HG02870 (cell line): ENCODE measurements around the gene CCDC47.
A peak's percentile ranks its signal among the peaks of the same experiment; 100 is the strongest.

Source experiments
- ATAC-seq: cut with Tn5 transposase; IDR thresholded peaks from one replicate; pipeline ENCODE4 v1.9.1; 2021; ENCODE audit warnings: mild to moderate bottlenecking, moderate library complexity; ENCODE audit not compliant: unreplicated experiment

Gene CCDC47

DNA sequence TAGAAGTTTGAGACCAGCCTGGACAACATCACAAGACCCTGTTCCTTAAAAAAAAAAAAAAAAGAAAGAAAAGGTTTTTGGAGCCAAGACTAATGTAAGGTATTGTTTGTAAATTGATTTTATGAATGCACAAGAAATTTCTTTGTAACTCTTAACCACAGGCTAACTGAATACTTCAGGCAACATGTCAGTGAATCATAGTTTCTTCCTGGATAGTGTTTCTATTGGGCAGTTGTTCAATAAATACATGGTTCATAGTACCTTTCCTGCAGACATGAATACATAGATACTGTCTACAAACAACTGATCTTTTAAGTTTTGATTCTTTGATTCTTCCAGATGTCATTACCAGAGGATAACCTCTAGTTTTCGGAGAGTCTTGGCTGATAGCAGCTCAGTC lies 12.2 kb upstream of the CCDC47 start:
- ATAC-seq, result no peak

DNA sequence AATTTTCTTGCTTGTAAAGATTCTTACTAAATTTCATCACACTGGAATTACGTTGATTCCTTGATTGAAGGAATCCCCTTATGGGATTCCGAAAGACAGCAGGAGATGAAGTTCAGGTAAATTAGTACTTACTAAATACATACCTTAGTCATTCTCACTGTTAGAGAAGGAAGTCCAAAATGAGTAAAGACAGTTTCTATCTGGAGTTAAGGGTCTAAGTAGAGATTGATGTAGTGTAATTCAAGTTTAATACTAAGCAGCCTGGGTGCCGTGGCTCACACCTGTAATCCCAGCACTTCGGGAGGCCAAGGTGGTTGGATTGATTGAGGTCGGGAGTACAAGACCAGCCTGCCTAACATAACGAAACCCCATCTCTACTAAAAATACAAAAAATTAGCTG lies 10.1 kb upstream of the CCDC47 start:
- ATAC-seq, result no peak

DNA sequence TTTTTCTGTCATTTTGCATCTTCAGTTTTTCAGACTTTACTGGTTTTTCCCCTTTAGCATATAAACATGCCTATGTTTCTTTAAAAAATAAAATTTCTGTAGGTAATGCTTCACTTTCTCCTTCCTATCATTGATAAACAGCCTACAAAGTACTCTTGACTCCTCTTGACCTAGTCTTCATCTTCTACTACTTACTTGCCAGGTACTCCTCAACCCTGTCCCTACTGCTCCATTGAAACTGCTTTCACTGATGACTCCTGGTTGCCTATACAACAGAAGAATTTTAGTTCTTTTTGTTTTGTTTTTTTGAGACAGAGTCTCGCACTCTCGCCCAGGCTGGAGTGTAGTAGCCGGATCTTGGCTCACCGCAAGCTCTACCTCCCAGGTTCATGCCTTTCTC lies 7.5 kb upstream of the CCDC47 start:
- no peak for ATAC-seq

DNA sequence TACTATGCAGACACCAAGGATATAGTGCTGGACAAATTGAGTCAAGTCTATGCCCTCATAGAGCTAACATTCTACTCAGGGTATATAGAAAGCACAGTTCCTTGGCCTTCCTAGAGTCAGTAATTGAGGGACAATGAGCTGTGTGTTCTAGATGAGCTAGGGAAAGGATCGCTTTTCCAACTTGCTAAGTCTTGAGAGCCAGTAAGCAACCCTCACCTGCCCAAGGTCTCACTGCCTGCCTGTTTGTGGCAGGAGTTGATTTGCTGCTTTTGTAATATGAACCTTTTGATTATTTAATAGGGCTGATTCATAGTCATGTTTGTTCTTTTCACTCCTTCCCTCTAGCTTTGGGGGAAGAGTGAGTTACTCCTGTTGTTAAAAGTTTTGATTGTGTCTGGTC lies 7.1 kb upstream of the CCDC47 start:
- no peak for ATAC-seq

DNA sequence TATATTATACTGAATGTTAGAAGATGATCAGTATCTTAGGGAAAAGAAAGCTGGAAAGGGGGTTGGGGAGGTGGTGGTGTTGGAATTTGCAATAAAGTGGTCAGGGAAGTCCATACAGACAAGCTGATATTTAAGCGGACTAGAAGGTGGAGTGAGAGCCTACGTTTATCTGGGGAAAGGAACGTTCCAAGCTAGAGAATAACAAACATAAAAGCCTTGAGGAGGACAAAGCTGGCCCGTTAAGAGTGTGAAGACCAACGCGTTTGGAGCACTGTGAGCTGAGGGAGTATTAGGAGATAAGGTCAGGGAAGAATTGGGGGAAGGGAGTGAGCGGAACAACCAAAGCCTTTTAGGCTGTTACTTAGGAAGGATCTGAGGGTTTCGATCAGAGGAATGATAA lies 2.0 kb upstream of the CCDC47 start:
- ATAC-seq, result no peak

DNA sequence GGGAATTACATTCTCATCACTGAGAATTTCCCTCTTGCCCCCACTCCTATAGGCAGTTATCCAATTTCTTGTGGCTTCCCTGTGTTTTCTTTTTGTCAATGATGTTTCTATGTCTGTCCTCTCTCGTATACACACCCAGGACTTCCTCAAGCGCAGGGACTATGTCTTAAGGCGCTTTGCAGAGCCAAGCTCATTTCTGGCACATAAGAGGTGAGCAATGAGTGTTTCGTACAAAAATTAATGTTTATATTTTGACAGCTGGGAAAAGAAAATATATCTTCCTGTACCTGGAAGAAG lies 1.5 kb upstream of the CCDC47 start:
- ATAC-seq, result no peak

DNA sequence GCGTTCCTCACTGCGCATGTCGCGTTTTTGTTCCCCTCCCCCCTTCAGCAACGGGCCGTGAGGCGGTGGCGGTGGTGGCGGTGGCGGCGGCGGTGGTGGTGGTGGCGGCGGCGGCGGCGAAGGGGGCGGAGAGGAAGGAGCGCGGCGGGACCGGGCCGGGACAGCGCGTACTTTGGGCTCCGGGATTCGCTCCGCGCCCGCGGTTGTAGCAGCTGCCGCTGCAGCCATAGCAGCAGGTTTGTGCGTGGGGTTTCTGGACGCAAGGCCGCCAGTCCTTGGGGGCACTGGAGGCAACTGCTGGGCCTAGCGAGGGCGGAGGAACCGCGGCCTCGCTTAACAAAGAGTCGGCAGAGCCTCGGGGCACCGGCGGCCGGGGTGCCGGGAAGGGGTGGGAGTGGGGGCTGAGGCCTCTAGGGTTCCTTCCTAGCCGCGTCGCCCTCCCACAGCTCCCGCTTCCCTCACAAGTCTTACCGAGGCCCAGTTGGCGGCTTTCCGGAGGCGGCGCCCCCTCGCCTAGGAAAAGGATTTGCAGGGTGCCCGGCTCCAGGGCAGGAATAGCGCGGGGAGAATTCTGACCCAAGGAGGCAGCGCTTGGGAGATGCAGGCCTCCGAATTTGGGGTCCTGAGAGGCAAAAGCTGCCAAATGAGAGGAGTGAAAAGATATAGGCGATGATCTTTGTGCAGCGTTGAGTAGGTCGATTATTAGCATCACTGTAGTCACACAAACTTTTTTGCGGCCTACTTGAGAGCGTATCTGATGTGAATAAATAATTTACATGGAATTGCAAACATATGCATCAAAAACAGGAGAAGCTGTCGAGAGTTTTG lies 958 bp upstream of the CCDC47 start, which contains the start of gene DDX42:
TSS of gene DDX42 (plus strand) at position 30 of the 828 bp plus-strand sequence. CDS start 12,880 bp downstream, outside the sequence.
- ATAC-seq, result no peak

DNA sequence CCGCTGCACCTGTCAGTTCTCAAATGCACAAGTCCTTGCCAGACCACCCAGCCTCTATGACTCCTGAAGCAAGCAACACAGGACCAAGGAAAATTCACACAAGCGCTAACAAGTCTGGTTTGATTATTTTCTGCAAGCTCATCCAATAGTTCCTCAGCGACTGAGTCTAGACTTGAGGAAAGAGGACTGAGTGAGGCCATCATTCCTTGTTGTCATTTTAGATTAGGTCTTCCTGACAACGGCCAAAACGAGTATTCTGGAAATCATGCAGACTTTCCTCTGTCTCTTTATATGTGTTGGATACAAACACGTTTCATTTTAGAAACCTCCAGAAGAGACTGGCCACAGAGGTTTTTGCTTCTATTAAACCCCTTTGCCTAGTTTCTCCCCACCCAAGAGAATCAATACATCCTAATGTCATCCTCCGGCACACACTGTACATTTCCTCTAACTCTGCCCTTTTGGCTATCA lies 561 bp downstream of the CCDC47 start:
- no peak for ATAC-seq

DNA sequence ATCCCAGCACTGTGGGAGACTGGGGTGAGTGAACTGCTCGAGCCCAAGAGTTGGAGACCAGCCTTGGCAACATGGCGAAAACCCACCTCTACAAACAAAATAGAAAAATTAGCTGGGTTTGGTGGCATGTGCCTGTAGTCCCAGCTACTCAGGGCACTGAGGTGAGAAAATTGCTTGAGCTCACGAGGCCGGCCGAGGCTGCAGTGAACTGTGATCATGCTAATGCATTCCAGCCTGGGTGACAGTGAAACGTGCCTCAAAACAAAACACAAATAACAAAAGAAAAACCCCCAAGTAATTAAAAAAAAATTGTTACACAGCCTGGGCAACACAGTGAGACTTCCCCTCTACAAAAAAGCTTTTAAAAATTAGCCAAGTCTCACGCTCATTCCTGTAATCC lies 5.0 kb downstream of the CCDC47 start:
- ATAC-seq, result no peak

DNA sequence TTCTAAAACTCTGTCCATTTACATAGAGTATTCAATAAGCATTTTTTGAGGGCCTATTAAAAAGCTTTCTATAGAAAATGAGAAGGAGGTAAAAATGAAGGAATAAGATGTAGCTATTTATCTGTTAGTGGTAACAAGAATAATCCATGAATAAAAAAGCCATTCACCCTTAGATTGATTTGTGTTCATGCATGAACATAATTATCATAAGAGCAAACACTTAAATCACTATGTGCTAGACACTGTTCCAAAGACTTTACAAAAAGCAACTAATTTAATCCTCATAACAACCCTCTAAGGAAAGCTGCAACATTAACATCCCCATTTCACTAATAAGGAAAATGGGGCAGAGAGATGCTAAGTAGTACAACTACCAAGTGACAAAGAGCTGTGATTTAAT lies 6.6 kb downstream of the CCDC47 start:
- no peak for ATAC-seq

DNA sequence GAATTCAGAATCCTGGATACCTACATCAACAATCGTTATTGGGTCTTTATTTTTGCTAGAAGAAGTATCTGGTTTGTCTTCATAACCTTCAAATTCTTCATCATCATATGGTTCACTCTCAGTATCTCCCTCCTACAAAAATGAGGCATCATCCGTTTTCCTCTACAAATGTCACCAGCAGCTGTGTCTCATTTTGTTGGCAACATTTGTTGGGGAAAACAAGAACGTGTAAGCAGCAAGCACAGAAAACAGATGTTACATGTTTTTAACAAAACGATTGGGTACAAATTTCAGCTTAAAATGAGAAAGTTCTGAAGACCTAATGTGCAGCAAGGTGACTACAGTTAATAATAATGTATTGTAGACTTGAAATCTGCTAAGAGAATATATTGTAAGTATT lies 8.7 kb downstream of the CCDC47 start:
- no peak for ATAC-seq

DNA sequence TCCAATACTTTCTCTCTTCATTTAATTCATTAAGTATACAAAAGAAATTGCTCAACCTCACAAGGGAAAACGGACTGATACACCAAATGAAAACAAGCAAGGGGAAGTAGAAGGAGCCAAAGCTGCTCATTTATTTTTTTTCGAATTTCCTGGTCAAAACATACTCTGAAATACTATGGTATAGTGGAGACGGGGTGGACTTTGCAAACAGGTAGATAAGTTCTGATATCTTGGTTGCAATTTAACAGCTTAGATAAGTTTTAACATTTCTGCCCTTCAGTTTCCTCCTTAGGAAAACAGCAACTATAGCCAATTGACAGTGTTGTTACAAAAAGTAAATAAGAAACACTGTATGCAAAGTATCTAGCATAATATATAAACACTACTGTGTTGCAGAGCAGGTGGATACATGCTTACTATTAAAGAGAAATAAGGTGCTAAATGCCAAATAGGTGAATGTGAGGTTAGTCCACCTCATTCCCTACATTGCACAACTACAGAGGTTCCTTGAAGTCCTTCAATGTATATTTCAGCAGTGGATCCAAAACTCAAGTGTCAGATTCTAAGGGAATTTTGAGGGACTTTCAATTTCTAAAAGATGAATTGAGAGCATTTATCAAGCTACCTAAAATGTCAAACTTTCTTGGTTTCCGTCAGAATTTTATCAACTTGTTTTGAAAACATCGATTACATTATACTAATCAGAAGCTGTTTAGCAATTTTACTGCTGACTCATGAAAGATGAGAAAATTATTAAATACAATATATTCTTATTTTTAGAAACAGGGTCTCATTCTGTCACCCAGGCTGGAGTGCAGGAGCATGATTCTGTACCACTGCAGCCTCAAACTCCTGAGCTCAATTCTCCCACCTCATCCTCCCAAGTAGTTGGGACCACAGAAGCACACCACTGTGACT lies 11.0 kb downstream of the CCDC47 start:
- ATAC-seq, result no peak

DNA sequence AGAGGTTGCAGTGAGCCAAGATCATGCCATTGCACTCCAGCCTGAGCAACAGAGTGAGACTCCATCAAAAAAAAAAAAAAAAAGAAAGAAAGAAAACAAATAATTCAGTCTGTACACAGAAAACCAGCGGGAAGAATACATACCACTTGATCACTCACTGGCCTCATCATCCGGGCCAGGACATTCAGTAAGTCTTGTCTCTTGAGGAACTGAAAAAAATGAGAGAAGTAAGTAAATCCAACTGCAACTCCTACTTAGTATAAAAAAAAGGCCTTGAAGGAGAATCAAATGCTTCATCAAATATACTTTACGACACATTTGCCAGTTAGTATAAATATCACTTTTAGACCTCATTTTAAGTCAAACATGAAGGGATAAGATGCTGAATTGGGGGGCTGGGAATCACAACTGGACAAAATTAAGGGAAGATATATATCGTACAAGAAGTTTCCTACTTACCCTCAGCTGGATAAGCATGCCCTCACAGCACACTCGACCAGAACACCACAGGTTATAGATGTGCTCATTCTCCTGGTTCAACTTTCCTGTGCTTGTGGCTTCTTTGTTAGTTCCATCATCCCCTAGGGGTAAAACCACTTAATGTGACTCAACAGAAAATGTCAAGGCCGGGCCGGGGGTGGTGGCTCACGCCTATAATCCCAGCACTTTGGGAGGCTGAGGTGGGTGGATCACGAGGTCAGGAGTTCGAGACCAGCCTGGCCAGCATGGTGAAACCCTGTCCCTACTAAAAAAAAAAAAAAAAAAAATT lies 12.4 kb downstream of the CCDC47 start:
- no peak for ATAC-seq

DNA sequence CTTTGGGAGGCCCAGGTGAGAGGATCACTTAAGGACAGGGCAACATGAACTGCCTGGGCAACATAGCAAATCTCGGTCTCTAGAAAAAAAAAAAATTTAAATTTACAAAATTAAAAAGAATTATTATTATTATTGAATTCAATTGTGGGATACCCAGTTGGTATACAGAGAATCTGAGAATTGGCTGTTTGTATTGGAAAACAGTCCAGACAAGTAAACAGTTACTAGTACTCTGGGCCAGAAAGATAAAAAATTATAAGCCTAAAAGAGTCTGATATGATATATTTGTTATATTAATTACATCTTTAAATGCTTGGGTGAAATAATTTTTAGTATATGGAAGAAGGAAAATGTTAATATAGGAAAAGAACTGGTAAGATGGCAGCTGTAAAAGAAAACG lies 15.0 kb downstream of the CCDC47 start:
- no peak for ATAC-seq

DNA sequence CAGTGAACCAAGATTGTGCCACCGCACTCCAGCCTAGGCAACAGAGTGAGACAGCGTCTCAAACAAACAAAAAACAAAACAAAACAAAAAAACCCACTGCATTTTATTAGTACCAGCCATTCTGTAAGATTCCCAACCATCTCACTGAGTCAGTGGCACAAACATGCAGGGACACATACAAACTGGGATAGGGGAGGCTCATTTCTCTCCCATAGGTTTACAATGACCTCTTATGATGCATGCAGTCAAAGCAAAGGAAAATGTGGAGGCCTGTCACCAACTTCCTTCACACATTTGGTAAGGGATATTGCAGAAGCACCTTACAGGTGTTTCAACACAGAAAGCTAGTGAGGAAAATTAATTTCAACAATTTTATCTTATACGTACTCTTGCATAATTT lies 19.4 kb downstream of the CCDC47 start:
- ATAC-seq, result no peak

DNA sequence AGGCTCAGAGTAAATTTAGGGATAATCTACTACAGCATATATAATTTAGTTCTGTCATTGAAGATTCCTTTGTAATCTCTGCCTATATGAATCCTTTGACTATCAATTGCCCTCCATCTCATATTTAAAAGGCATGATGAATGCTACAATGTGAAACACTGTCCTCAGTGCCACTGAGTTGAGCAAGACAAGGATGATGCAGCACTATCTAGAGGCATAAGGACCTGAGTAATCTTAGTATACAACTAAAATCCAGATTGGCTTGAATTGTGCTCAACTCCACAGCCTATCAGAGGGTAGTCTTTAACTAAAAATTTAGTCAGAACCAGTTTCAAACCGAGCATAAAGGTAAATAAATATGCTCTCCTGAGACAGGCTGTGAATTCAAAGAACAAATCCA lies 20.2 kb downstream of the CCDC47 start:
- no peak for ATAC-seq

DNA sequence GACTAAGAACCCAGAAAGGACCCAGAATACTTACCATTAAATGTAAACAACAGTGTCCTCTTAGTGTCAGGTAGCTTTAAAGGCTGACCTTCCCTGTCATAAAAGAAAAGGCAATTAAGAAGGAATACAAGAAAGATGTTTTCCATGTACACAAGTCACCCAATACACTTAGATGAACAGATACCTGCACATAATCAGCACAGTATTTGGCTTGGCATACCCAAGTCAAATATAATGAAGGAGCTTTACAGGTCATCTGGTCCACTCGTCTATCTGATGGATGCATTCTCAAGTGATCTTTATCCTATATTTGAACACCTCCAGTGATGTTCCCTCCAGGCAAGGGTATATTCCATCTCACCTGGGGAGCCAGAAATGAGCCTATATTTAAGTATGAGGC lies 20.7 kb downstream of the CCDC47 start:
- ATAC-seq, result no peak

DNA sequence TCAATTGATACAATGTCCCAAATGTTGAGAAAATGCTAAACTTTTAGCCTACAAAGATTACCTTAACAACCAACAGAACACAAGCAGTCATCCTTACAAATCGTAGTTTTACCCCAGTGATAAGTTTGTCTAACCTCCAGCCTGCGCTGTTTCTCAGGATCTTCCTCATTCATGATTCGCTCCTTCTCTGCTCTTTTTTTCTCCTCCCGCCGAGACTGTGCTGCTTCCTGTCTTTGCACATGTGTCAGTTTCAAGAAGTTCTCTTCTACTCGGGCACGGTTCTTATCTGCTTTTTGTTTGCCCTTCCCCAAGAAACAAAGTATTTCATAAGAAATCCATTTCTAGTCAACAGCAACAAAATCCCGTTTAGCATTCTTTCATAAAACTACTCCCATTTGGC lies 21.6 kb downstream of the CCDC47 start:
- no peak for ATAC-seq

DNA sequence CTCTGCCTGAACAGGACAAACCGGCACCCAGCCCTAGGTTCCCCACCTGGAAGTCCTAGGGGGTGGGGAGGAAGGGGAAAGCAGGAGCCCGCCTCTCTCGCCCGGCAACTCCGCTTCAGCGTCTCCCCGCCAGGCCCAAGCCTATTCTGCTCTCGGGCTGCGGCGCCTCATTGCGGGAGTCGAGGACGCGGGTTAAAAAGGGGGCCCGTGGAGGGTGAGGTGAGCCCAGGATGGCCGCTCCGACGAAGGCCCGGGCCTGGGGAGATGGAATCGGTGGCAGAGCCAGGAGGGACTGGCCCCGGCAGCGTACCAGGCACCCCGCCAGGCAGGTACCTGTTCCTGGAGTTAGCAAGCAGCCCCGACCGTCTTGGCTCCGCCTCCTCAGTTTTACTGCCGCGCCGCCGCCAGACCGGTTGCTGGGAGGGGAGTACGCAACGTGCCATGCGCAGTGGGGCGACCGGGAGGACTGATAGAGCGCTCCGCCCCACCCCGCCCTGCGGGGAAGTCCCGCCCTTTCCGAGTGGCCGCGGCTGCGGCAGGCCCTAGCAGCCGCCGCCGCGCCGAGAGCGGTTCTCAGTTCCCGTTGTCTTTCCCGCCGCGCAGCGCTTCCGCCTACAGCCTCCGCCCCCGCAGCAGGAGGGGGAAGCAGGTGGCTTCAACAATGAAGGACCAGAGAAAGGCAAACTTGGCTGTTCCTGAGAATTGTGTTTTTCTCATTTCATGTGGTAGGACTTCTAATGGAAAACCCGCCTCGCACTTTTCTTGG lies 31.8 kb downstream of the CCDC47 start, which contains the start of gene STRADA:
TSS of gene STRADA (minus strand) at position 392 of the 766 bp plus-strand sequence. CDS start 13,430 bp downstream, outside the sequence.
- ATAC-seq, result peak; percentile 80

DNA sequence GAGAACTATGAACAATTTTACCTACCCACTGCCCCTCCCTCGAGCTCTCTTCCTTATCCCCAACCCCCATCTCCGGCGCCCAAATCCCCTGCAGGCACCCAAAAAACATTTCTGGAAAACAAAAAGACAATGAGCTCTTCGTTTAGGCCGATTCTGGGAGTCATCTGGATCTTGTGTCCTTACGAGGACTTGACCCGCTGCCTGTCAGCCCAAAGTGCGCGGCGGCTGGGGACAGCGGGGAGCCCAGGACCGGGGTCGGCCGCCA lies 32.3 kb downstream of the CCDC47 start:
- ATAC-seq, result no peak
